Effector memory CD4-positive, alpha-beta T cell (primary cell): Measurements from ENCODE around the gene MCCC1.

Source experiments
- DNase-seq, 3 donors: peaks; one replicate each; pipeline ENCODE4 v3.0.0-alpha.2; 2020
- H3K27ac ChIP-seq: 2 replicates; pipeline ENCODE4 v1.7.0; 2013; ENCODE audit warnings: mild to moderate bottlenecking, low read length, moderate library complexity; ENCODE audit not compliant: insufficient read depth, poor library complexity, severe bottlenecking
- H3K27me3 ChIP-seq: replicated peaks from 2 replicates; pipeline ENCODE4 v1.7.0; 2013; ENCODE audit warnings: mild to moderate bottlenecking, low read length; ENCODE audit not compliant: insufficient read depth, control insufficient read depth, poor library complexity, severe bottlenecking
- H3K36me3 ChIP-seq: 2 replicates; pipeline ENCODE4 v1.7.0; 2013; ENCODE audit warnings: mild to moderate bottlenecking, low read length, moderate library complexity; ENCODE audit not compliant: control insufficient read depth, insufficient read depth
- H3K4me1 ChIP-seq: 2 replicates; pipeline ENCODE4 v1.7.0; 2013; ENCODE audit warnings: low read length, mild to moderate bottlenecking; ENCODE audit not compliant: control insufficient read depth, insufficient read depth, poor library complexity, severe bottlenecking
- H3K4me3 ChIP-seq: 2 replicates; pipeline ENCODE4 v1.7.0; 2013; ENCODE audit warnings: low read length, low read depth, mild to moderate bottlenecking; ENCODE audit not compliant: insufficient read depth, poor library complexity, severe bottlenecking
- H3K9me3 ChIP-seq: 2 replicates; pipeline ENCODE4 v1.7.0; 2013; ENCODE audit warnings: mild to moderate bottlenecking, low read length, moderate library complexity; ENCODE audit not compliant: control insufficient read depth

MCCC1 gene

GRCh38 chr3:182979103-182979673 lies 120.1 kb downstream of the MCCC1 start:
- no peaks in the 10 kb centered on the region for H3K9me3 ChIP-seq
- H3K27ac ChIP-seq = peak overlapping the region; percentile 58
- peak overlapping the region; percentile 73 for H3K4me3 ChIP-seq
- no peak for DNase-seq
- no peaks in the 10 kb centered on the region for H3K27me3 ChIP-seq
- H3K36me3 ChIP-seq = no peaks in the 10 kb centered on the region
- H3K4me1 ChIP-seq = peaks cover 11% of the 10 kb centered on the region

GRCh38 chr3:182978387-182978786 lies 120.9 kb downstream of the MCCC1 start:
- Histone ChIP-seq H3K9me3 (no peaks in the 10 kb centered on the region), H3K27ac (no peak overlapping the region), H3K4me3 (peak overlapping the region; percentile 22), H3K4me1 (peaks cover 11% of the 10 kb centered on the region), H3K36me3 (no peaks in the 10 kb centered on the region), H3K27me3 (no peaks in the 10 kb centered on the region)
- DNase-seq = no peak

DNA sequence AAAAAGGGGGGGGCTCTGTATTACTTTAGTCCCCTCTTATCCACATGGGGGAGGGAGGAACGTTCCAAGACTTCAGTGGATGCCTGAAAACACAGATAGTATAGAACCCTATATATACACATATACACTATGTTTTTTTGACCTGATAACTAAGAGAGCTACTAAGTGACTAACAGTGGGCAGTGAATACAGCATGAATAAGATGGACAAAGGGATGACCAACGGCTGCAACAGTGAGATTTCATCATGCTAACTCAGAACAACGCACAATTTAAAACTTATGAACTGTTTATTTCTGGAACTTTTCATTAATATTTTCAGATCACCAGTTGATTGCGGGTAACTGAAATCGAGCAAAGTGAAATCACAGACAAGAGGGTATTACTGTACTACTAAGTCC lies 126.2 kb downstream of the MCCC1 start:
- Histone ChIP-seq H3K4me1 (no peaks in the 10 kb centered on the region), H3K36me3 (no peaks in the 10 kb centered on the region), H3K27me3 (no peaks in the 10 kb centered on the region), H3K27ac (no peak overlapping the region), H3K9me3 (no peaks in the 10 kb centered on the region), H3K4me3 (no peak overlapping the region)
- DNase-seq = no peak

DNA sequence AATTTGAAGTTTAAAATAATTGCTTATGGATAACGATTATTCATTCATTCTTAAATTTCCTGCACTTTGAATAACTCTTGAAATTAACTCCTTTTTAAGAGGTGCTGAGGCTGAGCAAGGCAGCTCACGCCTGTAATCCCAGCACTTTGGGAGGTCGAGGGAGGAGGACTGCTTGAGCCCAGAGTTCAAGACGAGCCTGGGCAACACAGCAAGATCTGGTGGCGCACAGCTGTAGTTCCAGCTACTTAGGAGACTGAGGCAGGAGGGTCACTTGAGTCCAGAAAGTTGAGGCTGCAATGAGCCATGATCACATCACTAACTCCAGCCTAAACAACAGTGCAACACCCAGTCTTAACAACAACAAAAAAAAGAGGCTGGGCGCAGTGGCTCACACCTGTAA lies 126.9 kb downstream of the MCCC1 start:
- H3K27ac ChIP-seq = no peak overlapping the region
- H3K9me3 ChIP-seq = no peaks in the 10 kb centered on the region
- H3K27me3 ChIP-seq = no peaks in the 10 kb centered on the region
- DNase-seq = no peak
- H3K4me1 ChIP-seq = peaks cover 3% of the 10 kb centered on the region
- H3K36me3 ChIP-seq = no peaks in the 10 kb centered on the region
- H3K4me3 ChIP-seq = no peak overlapping the region

- Histone ChIP-seq H3K36me3 (no peaks in the 10 kb centered on the region), H3K4me1 (peaks cover 3% of the 10 kb centered on the region)
- no peak for DNase-seq
Observed at GRCh38 chr3:182971637-182972036, 127.7 kb downstream of the MCCC1 start.

DNA sequence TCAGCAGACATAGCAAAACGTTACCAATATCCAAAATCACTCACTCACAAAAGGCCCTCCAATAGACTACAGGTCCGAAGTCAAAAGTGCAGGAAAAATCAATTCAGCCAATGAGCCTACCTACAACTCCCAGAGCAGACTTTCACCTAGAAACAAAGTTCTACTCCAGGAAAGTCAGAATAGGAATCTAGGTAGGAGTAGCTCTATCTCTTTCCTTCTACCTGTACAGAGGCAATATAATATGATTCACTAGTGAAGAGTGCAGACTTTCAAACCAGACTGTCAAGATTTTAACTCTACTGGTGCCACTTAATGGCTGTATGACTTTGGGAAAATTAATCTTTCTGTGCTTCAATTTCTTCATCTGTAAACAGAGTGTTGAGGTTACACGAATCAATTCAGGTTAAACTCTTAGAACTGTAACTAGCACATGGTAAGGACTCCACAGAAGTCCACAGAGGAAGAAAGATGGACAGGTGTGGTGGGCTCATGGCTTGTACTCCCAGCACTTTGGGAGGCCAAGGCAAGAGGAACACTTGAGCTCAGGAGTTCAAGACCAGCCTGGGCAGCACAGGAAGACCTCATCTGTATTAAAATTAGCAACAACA lies 128.4 kb downstream of the MCCC1 start:
- Histone ChIP-seq H3K9me3 (no peaks in the 10 kb centered on the region), H3K4me3 (no peak overlapping the region), H3K27me3 (no peaks in the 10 kb centered on the region), H3K36me3 (no peaks in the 10 kb centered on the region), H3K27ac (no peak overlapping the region), H3K4me1 (peaks cover 3% of the 10 kb centered on the region)
- DNase-seq = no peak

More at GRCh38 chr3:182971637-182972036, 127.7 kb downstream of the MCCC1 start:
- Histone ChIP-seq H3K27me3 (no peaks in the 10 kb centered on the region), H3K9me3 (no peaks in the 10 kb centered on the region), H3K4me3 (no peak overlapping the region), H3K27ac (no peak overlapping the region)

DNA sequence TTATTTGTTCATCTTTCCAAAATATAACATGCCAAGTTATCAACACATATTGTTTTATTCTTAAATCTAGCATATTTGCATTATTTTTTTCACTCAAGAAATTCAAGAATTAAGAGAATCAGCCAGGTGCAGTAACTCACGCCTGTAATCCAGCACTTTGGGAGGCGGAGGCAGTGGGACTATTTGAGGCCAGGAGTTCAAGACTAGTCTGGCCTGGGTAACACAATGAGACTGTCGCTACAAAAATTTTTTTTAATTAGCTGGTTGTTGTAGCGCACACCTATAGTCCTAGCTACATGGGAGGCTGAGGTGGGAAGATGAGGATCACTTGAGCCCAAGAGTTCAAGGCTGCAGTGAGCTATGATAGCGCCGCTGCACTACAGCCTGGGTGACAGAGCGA lies 129.4 kb downstream of the MCCC1 start:
- no peak overlapping the region for H3K27ac ChIP-seq

DNA sequence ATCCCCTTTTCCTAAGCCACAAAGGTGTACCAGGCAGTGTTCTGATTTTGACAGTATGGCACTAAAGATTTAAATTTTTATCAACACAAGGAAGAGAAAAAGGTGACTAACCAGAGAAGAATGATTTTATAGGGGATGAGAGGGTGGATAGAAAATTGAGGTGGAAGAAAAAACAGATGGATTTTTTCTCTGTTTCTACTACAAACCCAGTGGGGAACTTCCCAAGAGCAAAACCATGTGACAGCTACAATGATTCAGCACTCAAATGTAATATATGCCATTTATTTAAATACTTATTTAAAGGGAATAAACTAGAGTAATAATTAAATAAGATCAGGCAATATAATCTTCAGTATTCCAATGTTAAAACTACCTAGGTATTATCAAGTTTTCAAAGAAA lies 130.0 kb downstream of the MCCC1 start:
- DNase-seq = no peak

More for the DNA sequence above, 129.4 kb downstream of the MCCC1 start:
- no peaks in the 10 kb centered on the region for H3K27me3 ChIP-seq
- H3K4me1 ChIP-seq = peaks cover 3% of the 10 kb centered on the region
- H3K9me3 ChIP-seq = no peaks in the 10 kb centered on the region
- no peaks in the 10 kb centered on the region for H3K36me3 ChIP-seq
- H3K4me3 ChIP-seq = no peak overlapping the region
- no peak for DNase-seq

DNA sequence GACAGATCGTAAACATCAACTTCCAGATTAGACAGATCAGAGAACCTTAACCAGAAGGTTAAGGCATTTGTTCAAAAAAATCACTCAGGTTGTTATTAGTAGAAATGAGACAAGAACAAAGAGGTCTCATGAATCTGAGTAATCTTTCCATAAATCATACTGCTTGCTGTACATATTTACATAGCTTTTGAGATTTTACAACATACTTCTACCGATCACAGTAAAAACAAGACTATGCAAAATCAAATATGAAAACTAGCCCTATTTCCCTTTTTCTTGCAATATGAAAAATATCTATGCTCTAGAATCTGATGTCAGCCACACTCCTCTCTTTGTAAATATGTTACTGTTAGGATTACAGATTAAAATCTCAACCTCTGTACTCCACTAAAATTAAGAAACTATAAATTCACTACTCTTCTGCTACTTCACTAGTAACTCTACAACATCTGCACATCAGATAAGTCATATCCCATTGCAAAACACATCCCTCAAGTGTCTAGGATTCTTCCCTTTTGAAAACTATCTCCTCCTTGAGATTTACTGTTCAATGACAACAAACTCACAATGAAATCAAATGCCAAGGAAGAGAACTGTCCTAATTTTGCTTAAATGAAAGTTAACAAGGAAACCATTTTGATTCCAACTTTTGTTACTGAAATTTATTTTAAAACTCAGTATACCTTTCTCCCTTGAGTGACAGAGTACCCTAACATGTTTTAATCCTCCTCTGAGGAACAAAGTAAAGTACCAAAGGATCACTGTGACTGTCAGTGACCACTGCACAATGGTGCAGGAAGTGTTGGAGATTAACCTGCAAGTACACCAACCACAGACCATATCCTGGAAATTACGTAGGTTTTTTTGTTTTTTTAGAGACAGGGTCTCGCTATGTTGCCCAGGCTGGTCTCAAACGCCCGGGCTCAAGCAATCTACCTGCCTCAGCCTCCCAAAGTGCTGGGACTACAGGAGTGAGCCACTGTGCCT lies 131.8 kb downstream of the MCCC1 start:
- DNase-seq = no peak
- Histone ChIP-seq H3K9me3 (no peaks in the 10 kb centered on the region), H3K27me3 (no peaks in the 10 kb centered on the region), H3K4me1 (peaks cover 3% of the 10 kb centered on the region), H3K4me3 (no peak overlapping the region), H3K36me3 (peaks cover 6% of the 10 kb centered on the region), H3K27ac (no peak overlapping the region)

More for the DNA sequence above, 130.0 kb downstream of the MCCC1 start:
- H3K27ac ChIP-seq = no peak overlapping the region
- no peak overlapping the region for H3K4me3 ChIP-seq
- peaks cover 3% of the 10 kb centered on the region for H3K4me1 ChIP-seq
- no peaks in the 10 kb centered on the region for H3K36me3 ChIP-seq
- no peaks in the 10 kb centered on the region for H3K9me3 ChIP-seq
- no peaks in the 10 kb centered on the region for H3K27me3 ChIP-seq
